Astrocyte (in vitro differentiated cells and primary cell): ENCODE measurements around the gene EPB42. TPM values are rescaled to one million over a fixed set of nuclear protein-coding genes. Genes with fewer than 3 reads are reported as not detected.

Experiments used
- DNase-seq: peaks from one replicate; pipeline ENCODE4 v3.0.0-alpha.2; 2010; ENCODE audit warnings: low read depth
- FAIRE-seq: peaks from 2 replicates; lab custom pipeline; 2011; peaks lifted over from hg19 to GRCh38; lab: Jason Lieb, UNC
- H2AFZ ChIP-seq: 2 replicates; pipeline ENCODE4 v1.6.0; 2012; ENCODE audit warnings: low read depth, low read length, inconsistent platforms
- H3K27ac ChIP-seq: 2 replicates; pipeline ENCODE4 v1.5.1; 2011; ENCODE audit warnings: low read depth, low read length, inconsistent platforms
- H3K27me3 ChIP-seq: 2 replicates; pipeline ENCODE4 v1.6.0; 2011; ENCODE audit warnings: low read length, inconsistent platforms; ENCODE audit not compliant: insufficient read depth
- H3K36me3 ChIP-seq: 2 replicates; pipeline ENCODE4 v1.5.1; 2011; ENCODE audit warnings: low read length, inconsistent platforms; ENCODE audit not compliant: insufficient read depth
- H3K4me1 ChIP-seq: 2 replicates; pipeline ENCODE4 v1.5.1; 2011; ENCODE audit warnings: low read length, inconsistent platforms; ENCODE audit not compliant: insufficient read depth
- H3K4me2 ChIP-seq: 2 replicates; pipeline ENCODE4 v1.6.0; 2012; ENCODE audit warnings: low read length, inconsistent platforms
- H3K4me3 ChIP-seq: 2 replicates; pipeline ENCODE4 v1.5.1; 2011; ENCODE audit warnings: low read depth, mild to moderate bottlenecking, low read length, inconsistent platforms; ENCODE audit not compliant: insufficient read depth
- H3K79me2 ChIP-seq: 2 replicates; pipeline ENCODE4 v1.6.0; 2012; ENCODE audit warnings: mild to moderate bottlenecking, low read length, inconsistent platforms; ENCODE audit not compliant: insufficient read depth
- H3K9ac ChIP-seq: 2 replicates; pipeline ENCODE4 v1.6.0; 2012; ENCODE audit warnings: mild to moderate bottlenecking, low read length, inconsistent platforms
- H3K9me3 ChIP-seq: 2 replicates; pipeline ENCODE4 v1.5.1; 2012; ENCODE audit warnings: low read depth, mild to moderate bottlenecking, low read length, inconsistent platforms; ENCODE audit not compliant: insufficient read depth
- H4K20me1 ChIP-seq: 2 replicates; pipeline ENCODE4 v1.6.0; 2012; ENCODE audit warnings: low read length, inconsistent platforms; ENCODE audit not compliant: insufficient read depth
- H3K27ac Mint-ChIP-seq: one replicate; pipeline ENCODE4 v1.8.0; 2021; ENCODE audit warnings: mild to moderate bottlenecking, mixed read lengths; ENCODE audit not compliant: unreplicated experiment
- H3K27me3 Mint-ChIP-seq: one replicate; pipeline ENCODE4 v1.8.0; 2021; ENCODE audit warnings: low read depth, mixed read lengths; ENCODE audit not compliant: unreplicated experiment
- H3K36me3 Mint-ChIP-seq: one replicate; pipeline ENCODE4 v1.8.0; 2021; ENCODE audit warnings: low read depth, mixed read lengths; ENCODE audit not compliant: unreplicated experiment
- H3K4me1 Mint-ChIP-seq: one replicate; pipeline ENCODE4 v1.8.0; 2021; ENCODE audit warnings: low read depth, mixed read lengths; ENCODE audit not compliant: unreplicated experiment
- H3K4me3 Mint-ChIP-seq: one replicate; pipeline ENCODE4 v1.8.0; 2021; ENCODE audit warnings: mild to moderate bottlenecking, moderate library complexity, mixed read lengths; ENCODE audit not compliant: unreplicated experiment
- H3K9me3 Mint-ChIP-seq: one replicate; pipeline ENCODE4 v1.8.0; 2021; ENCODE audit warnings: mild to moderate bottlenecking, mixed read lengths; ENCODE audit not compliant: unreplicated experiment
- CTCF ChIP-seq: IDR thresholded peaks from 2 replicates; pipeline ENCODE4 v1.5.1; 2011; ENCODE audit warnings: low read depth, mild to moderate bottlenecking, inconsistent platforms, low read length, moderate library complexity; ENCODE audit not compliant: insufficient read depth
- EZH2 ChIP-seq: IDR thresholded peaks from 2 replicates; pipeline ENCODE4 v1.6.1; 2012; ENCODE audit warnings: mild to moderate bottlenecking, low read length, inconsistent platforms; ENCODE audit not compliant: insufficient read depth
- total RNA-seq: library from RNA; stranded (reverse); gene quantifications from 2 replicates; pipeline ENCODE4 v1.2.1, GENCODE V29; 2021

Gene EPB42
- total RNA-seq, 1 donor from 2014 or later, result not detected

- H3K9ac ChIP-seq, result no peak overlapping the region
- no peaks in the 10 kb centered on the region for H3K9me3 ChIP-seq
- H3K4me1 Mint-ChIP-seq, result peaks cover 13% of the 10 kb centered on the region
- H2AFZ ChIP-seq, result no peak overlapping the region
- H3K27ac Mint-ChIP-seq, result no peak overlapping the region
- FAIRE-seq (no peak), DNase-seq (peak; percentile 77)
- H3K4me1 ChIP-seq, result peaks cover 9% of the 10 kb centered on the region
- no peak overlapping the region for H3K4me3 ChIP-seq
- no peaks in the 10 kb centered on the region for H3K79me2 ChIP-seq
- H3K4me3 Mint-ChIP-seq, result no peak overlapping the region
- H3K4me2 ChIP-seq, result peak overlapping the region; percentile 13
- peaks cover 18% of the 10 kb centered on the region for H3K27me3 ChIP-seq
- peaks cover 27% of the 10 kb centered on the region for H3K27me3 Mint-ChIP-seq
- H3K36me3 ChIP-seq, result no peaks in the 10 kb centered on the region
- no peaks in the 10 kb centered on the region for H4K20me1 ChIP-seq
- peaks cover 5% of the 10 kb centered on the region for H3K9me3 Mint-ChIP-seq
- peaks cover 2% of the 10 kb centered on the region for H3K36me3 Mint-ChIP-seq
- TF ChIP-seq EZH2, result no peak
- no peak for TF ChIP-seq CTCF
- no peak overlapping the region for H3K27ac ChIP-seq
Measured at GRCh38 chr15:43239732-43240491, 19.1 kb upstream of the EPB42 start.

- peaks cover 22% of the 10 kb centered on the region for H3K27me3 ChIP-seq
- H3K36me3 ChIP-seq, result no peaks in the 10 kb centered on the region
- H3K9ac ChIP-seq, result no peak overlapping the region
- no peaks in the 10 kb centered on the region for H4K20me1 ChIP-seq
- FAIRE-seq (no peak), DNase-seq (no peak)
- H3K79me2 ChIP-seq, result no peaks in the 10 kb centered on the region
- H2AFZ ChIP-seq, result no peak overlapping the region
- peaks cover 13% of the 10 kb centered on the region for H3K4me1 Mint-ChIP-seq
- peaks cover 2% of the 10 kb centered on the region for H3K36me3 Mint-ChIP-seq
- no peak overlapping the region for H3K27ac Mint-ChIP-seq
- no peak overlapping the region for H3K27ac ChIP-seq
- H3K4me1 ChIP-seq, result peaks cover 9% of the 10 kb centered on the region
- H3K4me2 ChIP-seq, result no peak overlapping the region
- H3K4me3 Mint-ChIP-seq, result no peak overlapping the region
- H3K9me3 ChIP-seq, result no peaks in the 10 kb centered on the region
- no peak overlapping the region for H3K4me3 ChIP-seq
- H3K9me3 Mint-ChIP-seq, result peaks cover 5% of the 10 kb centered on the region
- TF ChIP-seq CTCF, result no peak
- TF ChIP-seq EZH2, result no peak
- H3K27me3 Mint-ChIP-seq, result peaks cover 34% of the 10 kb centered on the region
Measured at GRCh38 chr15:43238671-43239131, 17.9 kb upstream of the EPB42 start.
